GM19452 (cell line): ENCODE data around the gene RNF217.
"Not testable (repeated sequence)": the region's sequence is repeated elsewhere in the genome, so short reads cannot be mapped to it uniquely, and the experiment has no call there.

Experiments used
- ATAC-seq: cut with Tn5 transposase; IDR thresholded peaks from one replicate; pipeline ENCODE4 v1.9.1; 2021; ENCODE audit not compliant: unreplicated experiment

Gene RNF217

GRCh38 chr6:124961777-124962638 lies at the start of gene RNF217:
Gene RNF217 (plus strand): TSS chr6:124962437. CDS start chr6:124962545, 108 bp downstream.
- no peak for ATAC-seq

- no peak for ATAC-seq
These were observed 49.2 kb upstream of the RNF217 start for GRCh38 chr6:124913056-124913455.

- ATAC-seq: no peak
These were observed 44.5 kb upstream of the RNF217 start for GRCh38 chr6:124917769-124918168.

- not testable (repeated sequence) for ATAC-seq
These were observed 42.5 kb upstream of the RNF217 start for GRCh38 chr6:124919703-124920102.

- no peak for ATAC-seq
These were observed 37.9 kb upstream of the RNF217 start for GRCh38 chr6:124924333-124924759.

GRCh38 chr6:124926435-124926834 lies 35.8 kb upstream of the RNF217 start:
- no peak for ATAC-seq

GRCh38 chr6:124927806-124928205 lies 34.4 kb upstream of the RNF217 start:
- no peak for ATAC-seq

GRCh38 chr6:124928851-124929250 lies 33.4 kb upstream of the RNF217 start:
- no peak for ATAC-seq

- ATAC-seq: no peak
These were observed 24.6 kb upstream of the RNF217 start for GRCh38 chr6:124937645-124938044.

GRCh38 chr6:124941259-124941658 lies 21.0 kb upstream of the RNF217 start:
- ATAC-seq: no peak

GRCh38 chr6:124943658-124944057 lies 18.6 kb upstream of the RNF217 start:
- ATAC-seq: no peak

- ATAC-seq: no peak
These were observed 14.2 kb upstream of the RNF217 start for GRCh38 chr6:124947971-124948451.

GRCh38 chr6:124949706-124950105 lies 12.5 kb upstream of the RNF217 start:
- no peak for ATAC-seq

GRCh38 chr6:124953808-124954207 lies 8.4 kb upstream of the RNF217 start:
- no peak for ATAC-seq

GRCh38 chr6:124955108-124955856 lies 7.0 kb upstream of the RNF217 start:
- no peak for ATAC-seq

- no peak for ATAC-seq
These were observed 6.2 kb upstream of the RNF217 start for GRCh38 chr6:124956018-124956417.

- ATAC-seq: no peak
These were observed 4.1 kb upstream of the RNF217 start for GRCh38 chr6:124958149-124958548.

GRCh38 chr6:124958759-124959354 lies 3.4 kb upstream of the RNF217 start:
- ATAC-seq: no peak

- no peak for ATAC-seq
These were observed 1.3 kb upstream of the RNF217 start for GRCh38 chr6:124960757-124961463.

GRCh38 chr6:124961464-124961776 lies 817 bp upstream of the RNF217 start:
- no peak for ATAC-seq
